Adrenal gland (tissue), 5 donors: ENCODE results near the gene PKDREJ.

Experiments
- CTCF ChIP-seq, 6 experiments: fragments of 450-650 bp in 4 of 6; fragments of 200-600 bp in 2 of 6; sonication (generic) in 1 of 6; IDR thresholded peaks; 1 replicate in 5 of 6; 2 replicates in 1 of 6; pipeline versions ENCODE4 v1.5.1 to v1.8.0; 2016 to 2021; ENCODE audit warnings: antibody characterized with exemption in 6 of 6, mild to moderate bottlenecking in 2 of 6, moderate library complexity in 1 of 6
- POLR2A ChIP-seq, 2 donors: fragments of 450-650 bp; IDR thresholded peaks; one replicate each; pipeline ENCODE4 v1.6.1; 2017; ENCODE audit warnings: antibody characterized with exemption in 2 of 2, mild to moderate bottlenecking in 2 of 2, moderate library complexity in 1 of 2
- donor health status: DM: no; HTN: no; CAD: no.

GRCh38 chr22:46287873-46288751, 25.0 kb upstream of the PKDREJ start:
- TF ChIP-seq CTCF (IDR thresholded peaks at IDR 0.05): no peak
- peak in 1 of 2 donors; percentile 23 for TF ChIP-seq POLR2A (IDR thresholded peaks at IDR 0.05)
